NT2/D1 (cell line): ENCODE data around the gene RBBP4.

Experiments
- DNase-seq: peaks from one replicate; pipeline ENCODE4 v3.0.0-alpha.2; 2011; ENCODE audit warnings: low read depth, low spot score
- H3K27me3 ChIP-seq: 2 replicates; pipeline ENCODE4 v1.6.0; 2011; ENCODE audit warnings: mild to moderate bottlenecking; ENCODE audit not compliant: insufficient read length, insufficient read depth
- H3K36me3 ChIP-seq: 2 replicates; pipeline ENCODE4 v1.6.1; 2011; ENCODE audit warnings: mild to moderate bottlenecking, low read length, mixed read lengths; ENCODE audit not compliant: insufficient read depth, insufficient read length
- H3K4me1 ChIP-seq: 2 replicates; pipeline ENCODE4 v1.5.1; 2011; ENCODE audit not compliant: insufficient read depth, insufficient read length
- H3K4me3 ChIP-seq: 2 replicates; pipeline ENCODE4 v1.5.1; 2011; ENCODE audit warnings: low read depth; ENCODE audit not compliant: insufficient read length
- H3K9ac ChIP-seq: 2 replicates; pipeline ENCODE4 v1.6.0; 2011; ENCODE audit warnings: low read depth; ENCODE audit not compliant: insufficient read length
- H3K9me3 ChIP-seq: 2 replicates; pipeline ENCODE4 v1.5.1; 2011; ENCODE audit warnings: mild to moderate bottlenecking, low read length; ENCODE audit not compliant: insufficient read depth
- SUZ12 ChIP-seq: IDR thresholded peaks from 2 replicates; pipeline ENCODE4 v1.6.1; 2011; ENCODE audit not compliant: insufficient read length, insufficient read depth; ENCODE audit errors: extremely low read depth
- YY1 ChIP-seq: IDR thresholded peaks from 2 replicates; pipeline ENCODE4 v1.6.1; 2011; ENCODE audit not compliant: insufficient read length, insufficient read depth
- ZNF274 ChIP-seq: IDR thresholded peaks from 2 replicates; pipeline ENCODE4 v1.6.1; 2011; ENCODE audit warnings: mild to moderate bottlenecking, low read depth, low read length

RBBP4 gene

GRCh38 chr1:32647308-32648134, 3.5 kb upstream of the RBBP4 start:
- Histone ChIP-seq H3K27me3 (no peaks in the 10 kb centered on the region), H3K9me3 (no peaks in the 10 kb centered on the region), H3K36me3 (peaks cover 39% of the 10 kb centered on the region), H3K4me3 (no peak overlapping the region), H3K4me1 (no peaks in the 10 kb centered on the region), H3K9ac (no peak overlapping the region)
- TF ChIP-seq SUZ12 (no peak), ZNF274 (no peak), YY1 (no peak)
- no peak for DNase-seq

- H3K27me3 ChIP-seq = no peaks in the 10 kb centered on the region
- peak; percentile 69 for TF ChIP-seq YY1
- no peak for TF ChIP-seq ZNF274
- TF ChIP-seq SUZ12 = no peak
- H3K4me1 ChIP-seq = no peaks in the 10 kb centered on the region
- peak; percentile 93 for DNase-seq
- peaks cover 52% of the 10 kb centered on the region for H3K36me3 ChIP-seq
- peak within 1 kb of the TSS; percentile 96 for H3K4me3 ChIP-seq
- H3K9ac ChIP-seq = peak within 1 kb of the TSS; percentile 95
- H3K9me3 ChIP-seq = no peaks in the 10 kb centered on the region
Observed at GRCh38 chr1:32650248-32650751, 708 bp upstream of the RBBP4 start, which contains the start of gene ZBTB8OS. ZBTB8OS (minus strand) TSS chr1:32650550; CDS start chr1:32650529, 21 bp downstream.

GRCh38 chr1:32651461-32652073, 559 bp downstream of the RBBP4 start:
- TF ChIP-seq SUZ12 (no peak), ZNF274 (no peak)
- Histone ChIP-seq H3K9ac (peak overlapping the region; percentile 95), H3K4me1 (peaks cover 3% of the 10 kb centered on the region), H3K4me3 (peak overlapping the region; percentile 96), H3K9me3 (no peaks in the 10 kb centered on the region), H3K36me3 (peaks cover 55% of the 10 kb centered on the region), H3K27me3 (no peaks in the 10 kb centered on the region)
- DNase-seq = peak; percentile 32

- TF ChIP-seq ZNF274 = no peak
- TF ChIP-seq SUZ12 = no peak
- TF ChIP-seq YY1 = no peak
- H3K9ac ChIP-seq = peak overlapping the region; percentile 95
- peaks cover 3% of the 10 kb centered on the region for H3K4me1 ChIP-seq
- no peaks in the 10 kb centered on the region for H3K27me3 ChIP-seq
- H3K4me3 ChIP-seq = peak overlapping the region; percentile 96
- DNase-seq = no peak
- peaks cover 61% of the 10 kb centered on the region for H3K36me3 ChIP-seq
- H3K9me3 ChIP-seq = no peaks in the 10 kb centered on the region
Observed at GRCh38 chr1:32652244-32652962, 1.4 kb downstream of the RBBP4 start.

- Histone ChIP-seq H3K4me3 (no peak overlapping the region), H3K36me3 (peaks cover 96% of the 10 kb centered on the region), H3K9me3 (no peaks in the 10 kb centered on the region), H3K4me1 (peaks cover 3% of the 10 kb centered on the region), H3K27me3 (no peaks in the 10 kb centered on the region), H3K9ac (no peak overlapping the region)
- no peak for DNase-seq
- no peak for TF ChIP-seq YY1
- no peak for TF ChIP-seq ZNF274
- TF ChIP-seq SUZ12 = no peak
Observed at GRCh38 chr1:32659581-32659980, 8.6 kb downstream of the RBBP4 start.

GRCh38 chr1:32665915-32666314, 14.9 kb downstream of the RBBP4 start:
- Histone ChIP-seq H3K27me3 (no peaks in the 10 kb centered on the region), H3K36me3 (peaks cover 93% of the 10 kb centered on the region)

More at GRCh38 chr1:32665915-32666314, 14.9 kb downstream of the RBBP4 start:
- TF ChIP-seq SUZ12 (no peak), YY1 (no peak), ZNF274 (no peak)
- DNase-seq = no peak
- Histone ChIP-seq H3K4me1 (no peaks in the 10 kb centered on the region), H3K4me3 (no peak overlapping the region), H3K9ac (no peak overlapping the region), H3K9me3 (no peaks in the 10 kb centered on the region)
